ENCODE measurements around the gene ATP13A2. TPM values are rescaled to one million over a fixed set of nuclear protein-coding genes. Genes with fewer than 3 reads are reported as not detected.

The ATP13A2 gene
- 47.6 and 50.2 TPM in 2 replicates for total RNA-seq

DNA sequence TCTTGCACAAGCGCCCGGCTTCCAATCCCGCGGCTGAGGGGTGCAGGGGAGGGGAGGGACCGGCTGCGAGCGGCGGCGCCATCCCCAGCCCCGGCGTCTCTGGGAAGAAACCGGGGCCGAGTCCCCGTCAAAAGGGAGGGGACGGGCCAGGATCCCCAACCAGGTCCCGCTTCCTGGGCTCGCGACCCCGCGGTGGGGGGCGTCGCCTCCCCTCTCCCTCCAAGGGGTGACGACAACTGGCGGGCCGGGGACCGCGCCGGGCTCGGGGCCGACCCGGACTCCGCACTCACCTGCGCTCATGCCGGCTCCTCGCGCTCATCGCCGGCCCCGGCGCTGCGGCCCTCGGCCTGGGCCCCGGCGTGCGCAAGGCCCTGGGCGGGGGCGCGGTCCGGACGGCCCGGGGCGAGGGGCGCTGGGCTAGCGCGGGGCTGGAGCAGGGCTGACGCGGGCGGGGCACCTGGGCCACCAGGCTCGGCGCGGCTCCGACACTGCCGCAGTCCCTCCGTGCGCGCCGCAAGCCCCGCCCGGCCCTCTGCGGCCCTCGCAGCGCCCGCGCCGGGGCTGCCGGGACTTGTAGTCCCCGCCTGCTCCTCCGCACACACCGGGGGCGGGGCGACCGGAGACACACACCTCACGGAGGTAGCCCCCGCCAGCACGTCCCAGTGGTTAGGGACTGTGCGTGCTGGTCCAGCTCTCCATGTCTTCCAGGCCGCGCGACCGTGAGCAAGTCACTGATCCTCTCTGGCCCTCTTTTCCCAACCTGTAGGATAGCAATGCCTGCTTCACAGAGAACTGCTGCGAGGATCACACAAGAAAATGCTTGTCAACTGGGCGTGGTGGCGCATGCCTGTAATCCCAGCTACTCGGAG is at the start of gene ATP13A2:
Gene ATP13A2 (minus strand): TSS at position 490 of the 869 bp plus-strand sequence. CDS start 190 bp downstream, at position 300.
- H3K9me3 Mint-ChIP-seq = no peaks in the 10 kb centered on the region
- H3K4me1 Mint-ChIP-seq (ENCODE audit: low read depth) = peaks cover 17% of the 10 kb centered on the region
- no peak within 1 kb of the TSS for H3K27ac Mint-ChIP-seq
- peak; percentile 77 for DNase-seq (ENCODE audit: low spot score)
- H3K36me3 Mint-ChIP-seq (ENCODE audit: low read depth) = no peaks in the 10 kb centered on the region
- H3K27me3 Mint-ChIP-seq (ENCODE audit: low read depth) = no peaks in the 10 kb centered on the region
- H3K4me3 Mint-ChIP-seq (ENCODE audit: low read depth) = peak within 1 kb of the TSS; percentile 80
- intact Hi-C loops (cut with micrococcal nuclease) = loop anchor here (1.0 to 10.0 kb wide), 2 partner anchors 43 to 47 kb away; partner anchors contain the start of gene SDHB

DNA sequence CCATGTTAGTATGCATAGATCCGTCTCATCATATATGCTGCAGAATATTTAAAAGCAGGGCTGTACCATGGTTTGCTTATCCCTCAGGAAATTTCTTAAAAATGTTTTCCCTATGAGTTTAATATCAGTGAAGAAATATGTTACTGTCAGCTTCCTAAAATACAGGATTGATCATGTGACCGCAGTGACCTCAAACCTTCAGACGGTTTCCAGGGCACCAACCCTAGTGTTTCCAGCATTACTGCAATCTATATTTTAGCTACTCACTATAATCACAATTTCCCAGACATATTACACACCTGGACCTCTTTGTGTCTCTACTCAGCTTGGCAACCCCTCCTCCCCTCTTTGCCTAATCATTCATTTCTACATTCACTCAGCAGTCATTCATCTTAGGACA is 49.8 kb upstream of the ATP13A2 start:
- no peaks in the 10 kb centered on the region for H3K9me3 Mint-ChIP-seq
- no peak overlapping the region for H3K4me3 Mint-ChIP-seq (ENCODE audit: low read depth)
- H3K27ac Mint-ChIP-seq = no peak overlapping the region
- no peak for DNase-seq (ENCODE audit: low spot score)
- H3K4me1 Mint-ChIP-seq (ENCODE audit: low read depth) = peaks cover 6% of the 10 kb centered on the region
- H3K27me3 Mint-ChIP-seq (ENCODE audit: low read depth) = peaks cover 7% of the 10 kb centered on the region
- intact Hi-C loops (cut with micrococcal nuclease) = no loop called here
- no peaks in the 10 kb centered on the region for H3K36me3 Mint-ChIP-seq (ENCODE audit: low read depth)

- Mint-ChIP-seq H3K27ac (no peak overlapping the region), H3K4me1 (ENCODE audit: low read depth) (peaks cover 6% of the 10 kb centered on the region), H3K36me3 (ENCODE audit: low read depth) (no peaks in the 10 kb centered on the region), H3K27me3 (ENCODE audit: low read depth) (peaks cover 7% of the 10 kb centered on the region), H3K4me3 (ENCODE audit: low read depth) (no peak overlapping the region), H3K9me3 (no peaks in the 10 kb centered on the region)
- intact Hi-C loops (cut with micrococcal nuclease) = no loop called here
- no peak for DNase-seq (ENCODE audit: low spot score)
These were observed 48.6 kb upstream of the ATP13A2 start for GRCh38 chr1:17060306-17060749.

DNA sequence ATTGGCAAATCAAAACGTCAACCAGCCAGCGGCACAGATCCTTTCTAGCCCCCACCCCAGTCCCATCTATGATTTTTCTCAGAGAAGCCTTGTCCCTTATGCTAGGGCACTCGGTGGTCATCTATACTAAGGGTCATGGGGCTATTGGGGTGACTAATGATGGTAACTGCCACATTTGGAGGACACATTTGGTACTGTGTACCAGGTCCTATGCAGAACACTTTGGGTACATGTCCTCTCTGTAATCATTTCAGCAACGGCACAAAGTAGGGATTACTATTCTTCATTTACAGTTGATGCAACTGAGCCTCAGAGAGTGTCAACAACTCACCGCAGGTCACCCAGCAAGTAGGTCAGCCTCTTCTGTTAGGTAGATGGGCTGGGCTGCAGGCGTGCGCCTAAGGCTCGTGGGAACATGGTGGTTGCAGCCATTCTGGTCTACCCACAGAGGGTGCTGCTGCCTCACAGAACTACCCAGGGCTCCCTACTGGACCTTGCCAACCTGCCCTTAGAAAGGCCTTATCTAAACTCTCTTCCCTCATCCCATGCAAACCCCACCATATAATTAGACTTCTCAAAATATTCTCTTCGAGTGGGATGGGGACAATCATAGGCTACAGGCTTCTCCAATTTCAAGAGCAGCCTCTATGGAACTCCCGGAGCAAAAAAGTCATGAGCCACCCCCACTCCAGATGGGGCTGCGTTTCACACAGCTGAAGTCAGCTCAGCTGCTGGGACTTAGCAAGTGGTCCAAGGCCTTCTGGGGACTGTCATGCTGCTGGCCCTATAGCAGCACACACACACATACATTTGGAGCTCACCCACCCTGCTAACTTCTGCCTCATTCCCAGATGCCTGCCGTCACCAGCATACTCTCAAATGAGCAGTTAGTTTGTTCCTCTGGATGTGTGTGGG is 47.9 kb upstream of the ATP13A2 start:
- no peaks in the 10 kb centered on the region for H3K9me3 Mint-ChIP-seq
- intact Hi-C loops (cut with micrococcal nuclease) = no loop called here
- H3K36me3 Mint-ChIP-seq (ENCODE audit: low read depth) = no peaks in the 10 kb centered on the region

DNA sequence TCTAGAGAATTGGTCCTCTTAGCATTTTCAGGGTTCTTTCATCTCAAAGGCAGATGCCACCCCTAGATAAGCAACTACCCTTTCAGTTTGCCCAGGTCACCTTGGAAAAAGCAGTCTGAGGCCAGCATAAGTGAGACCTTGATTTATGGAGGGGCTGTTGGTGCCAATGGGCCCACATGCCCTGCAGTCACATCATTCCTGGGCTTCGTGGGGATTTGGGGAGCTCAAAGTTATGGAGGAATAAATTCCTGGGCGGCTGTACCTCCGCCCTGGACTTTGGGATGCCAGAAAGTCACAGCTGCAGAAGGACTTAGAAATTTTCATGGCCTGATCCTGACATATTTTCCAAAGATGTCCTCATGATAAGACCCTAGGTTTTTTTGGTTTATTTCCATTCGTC is 44.8 kb upstream of the ATP13A2 start:
- Mint-ChIP-seq H3K4me1 (ENCODE audit: low read depth) (peaks cover 7% of the 10 kb centered on the region), H3K27ac (no peak overlapping the region), H3K27me3 (ENCODE audit: low read depth) (peaks cover 7% of the 10 kb centered on the region), H3K9me3 (no peaks in the 10 kb centered on the region), H3K4me3 (ENCODE audit: low read depth) (no peak overlapping the region), H3K36me3 (ENCODE audit: low read depth) (peaks cover 3% of the 10 kb centered on the region)
- intact Hi-C loops (cut with micrococcal nuclease) = no loop called here
- no peak for DNase-seq (ENCODE audit: low spot score)

More for the DNA sequence above, 47.9 kb upstream of the ATP13A2 start:
- DNase-seq (ENCODE audit: low spot score) = no peak
- no peak overlapping the region for H3K27ac Mint-ChIP-seq
- peaks cover 7% of the 10 kb centered on the region for H3K27me3 Mint-ChIP-seq (ENCODE audit: low read depth)
- H3K4me1 Mint-ChIP-seq (ENCODE audit: low read depth) = peaks cover 6% of the 10 kb centered on the region
- no peak overlapping the region for H3K4me3 Mint-ChIP-seq (ENCODE audit: low read depth)

GRCh38 chr1:17055801-17056200 is 44.1 kb upstream of the ATP13A2 start:
- Mint-ChIP-seq H3K27me3 (ENCODE audit: low read depth) (peaks cover 7% of the 10 kb centered on the region), H3K27ac (no peak overlapping the region), H3K4me1 (ENCODE audit: low read depth) (peaks cover 12% of the 10 kb centered on the region), H3K9me3 (no peaks in the 10 kb centered on the region), H3K4me3 (ENCODE audit: low read depth) (no peak overlapping the region), H3K36me3 (ENCODE audit: low read depth) (peaks cover 11% of the 10 kb centered on the region)
- intact Hi-C loops (cut with micrococcal nuclease) = loop anchor here (2.0 kb wide), 1 partner anchor 95 kb away; no protein-coding TSS in a partner anchor
- no peak for DNase-seq (ENCODE audit: low spot score)

GRCh38 chr1:17053685-17054410 is 42.1 kb upstream of the ATP13A2 start, which contains the start of gene SDHB:
SDHB (minus strand) TSS chr1:17054032; CDS start chr1:17054019, 13 bp downstream.
- H3K4me1 Mint-ChIP-seq (ENCODE audit: low read depth) = peaks cover 12% of the 10 kb centered on the region
- peaks cover 7% of the 10 kb centered on the region for H3K27me3 Mint-ChIP-seq (ENCODE audit: low read depth)
- H3K4me3 Mint-ChIP-seq (ENCODE audit: low read depth) = peak within 1 kb of the TSS; percentile 99
- peak; percentile 99 for DNase-seq (ENCODE audit: low spot score)
- H3K9me3 Mint-ChIP-seq = no peaks in the 10 kb centered on the region
- intact Hi-C loops (cut with micrococcal nuclease) = loop anchor here (1.0 to 5.0 kb wide), 3 partner anchors 43 to 383 kb away; partner anchors contain the start of genes ATP13A2 and RCC2
- H3K36me3 Mint-ChIP-seq (ENCODE audit: low read depth) = peaks cover 13% of the 10 kb centered on the region
- peak within 1 kb of the TSS; percentile 93 for H3K27ac Mint-ChIP-seq

DNA sequence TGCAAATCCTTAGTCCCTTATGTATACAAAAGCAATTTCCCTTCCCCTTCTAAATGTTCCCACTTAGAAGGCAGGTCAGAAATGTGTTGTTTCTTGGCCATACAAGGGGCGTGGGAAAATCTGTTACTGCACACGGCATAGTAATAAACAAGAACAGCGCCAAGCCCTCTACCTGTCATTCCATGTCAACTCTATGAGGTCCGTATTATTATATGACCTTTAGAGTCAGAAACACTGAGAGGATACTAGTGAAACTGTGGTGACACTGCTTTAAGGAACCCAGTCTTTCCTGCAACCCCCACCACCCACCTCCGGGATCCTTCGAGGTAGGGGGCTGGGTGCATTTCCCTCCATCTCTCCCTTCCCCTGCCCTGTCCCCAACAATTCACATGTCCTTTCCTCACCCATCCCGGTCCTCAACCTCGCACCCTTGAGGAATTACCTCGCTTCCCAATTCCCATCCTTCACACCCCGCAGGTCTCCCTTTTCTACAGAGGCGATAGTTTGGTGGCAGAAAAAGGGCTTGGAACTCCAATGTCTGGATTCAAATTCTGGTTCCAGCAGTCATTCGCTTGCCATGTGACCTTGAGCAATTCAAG is 41.5 kb upstream of the ATP13A2 start:
- Mint-ChIP-seq H3K4me3 (ENCODE audit: low read depth) (peak overlapping the region; percentile 99), H3K27me3 (ENCODE audit: low read depth) (peaks cover 3% of the 10 kb centered on the region), H3K4me1 (ENCODE audit: low read depth) (peaks cover 12% of the 10 kb centered on the region), H3K9me3 (no peaks in the 10 kb centered on the region), H3K36me3 (ENCODE audit: low read depth) (peaks cover 13% of the 10 kb centered on the region), H3K27ac (peak overlapping the region; percentile 93)
- no peak for DNase-seq (ENCODE audit: low spot score)
- intact Hi-C loops (cut with micrococcal nuclease) = loop anchor here (5.0 kb wide), 1 partner anchor 384 kb away; the partner anchor contains the start of gene RCC2

GRCh38 chr1:17052641-17053040 is 40.9 kb upstream of the ATP13A2 start:
- H3K4me1 Mint-ChIP-seq (ENCODE audit: low read depth) = peaks cover 16% of the 10 kb centered on the region
- H3K9me3 Mint-ChIP-seq = no peaks in the 10 kb centered on the region
- intact Hi-C loops (cut with micrococcal nuclease) = loop anchor here (5.0 kb wide), 1 partner anchor 385 kb away; the partner anchor contains the start of gene RCC2
- peak overlapping the region; percentile 17 for H3K27ac Mint-ChIP-seq
- peaks cover 13% of the 10 kb centered on the region for H3K36me3 Mint-ChIP-seq (ENCODE audit: low read depth)
- peak overlapping the region; percentile 99 for H3K4me3 Mint-ChIP-seq (ENCODE audit: low read depth)
- no peaks in the 10 kb centered on the region for H3K27me3 Mint-ChIP-seq (ENCODE audit: low read depth)
- no peak for DNase-seq (ENCODE audit: low spot score)

GRCh38 chr1:17052038-17052437 is 40.3 kb upstream of the ATP13A2 start:
- intact Hi-C loops (cut with micrococcal nuclease) = loop anchor here (5.0 kb wide), 1 partner anchor 385 kb away; the partner anchor contains the start of gene RCC2
- no peak overlapping the region for H3K27ac Mint-ChIP-seq
- no peaks in the 10 kb centered on the region for H3K27me3 Mint-ChIP-seq (ENCODE audit: low read depth)
- H3K4me3 Mint-ChIP-seq (ENCODE audit: low read depth) = peak overlapping the region; percentile 99
- H3K4me1 Mint-ChIP-seq (ENCODE audit: low read depth) = peaks cover 16% of the 10 kb centered on the region
- H3K36me3 Mint-ChIP-seq (ENCODE audit: low read depth) = peaks cover 13% of the 10 kb centered on the region
- DNase-seq (ENCODE audit: low spot score) = no peak
- H3K9me3 Mint-ChIP-seq = no peaks in the 10 kb centered on the region

- Mint-ChIP-seq H3K36me3 (ENCODE audit: low read depth) (peaks cover 29% of the 10 kb centered on the region), H3K4me3 (ENCODE audit: low read depth) (no peak overlapping the region), H3K4me1 (ENCODE audit: low read depth) (peaks cover 20% of the 10 kb centered on the region), H3K27me3 (ENCODE audit: low read depth) (no peaks in the 10 kb centered on the region), H3K9me3 (no peaks in the 10 kb centered on the region), H3K27ac (no peak overlapping the region)
- DNase-seq (ENCODE audit: low spot score) = no peak
- intact Hi-C loops (cut with micrococcal nuclease) = no loop called here
These were observed 36.2 kb upstream of the ATP13A2 start for GRCh38 chr1:17047924-17048323.
